ENCODE data around the gene RBM26. TPM values are rescaled to one million over a fixed set of nuclear protein-coding genes. Genes with fewer than 3 reads are reported as not detected.
A peak's percentile ranks its signal among the peaks of the same experiment; 100 is the strongest.

The RBM26 gene
- total RNA-seq, 1 donor from 2014 or later: 42.6 TPM

GRCh38 chr13:79403113-79403512 lies 2.9 kb downstream of the RBM26 start:
- Mint-ChIP-seq H3K27ac (ENCODE audit: unreplicated experiment) (no peak overlapping the region), H3K4me1 (ENCODE audit: low read depth, unreplicated experiment) (peaks cover 29% of the 10 kb centered on the region), H3K27me3 (ENCODE audit: low read depth, unreplicated experiment) (no peaks in the 10 kb centered on the region), H3K9me3 (ENCODE audit: unreplicated experiment) (no peaks in the 10 kb centered on the region), H3K4me3 (ENCODE audit: unreplicated experiment) (peak overlapping the region; percentile 47), H3K36me3 (ENCODE audit: low read depth, unreplicated experiment) (peaks cover 9% of the 10 kb centered on the region)
- Histone ChIP-seq H3K79me2 (ENCODE audit: insufficient read depth, low read length) (peaks cover 97% of the 10 kb centered on the region), H3K4me1 (ENCODE audit: insufficient read depth, low read length) (peaks cover 23% of the 10 kb centered on the region), H3K36me3 (ENCODE audit: insufficient read depth, low read length) (no peaks in the 10 kb centered on the region), H3K4me3 (ENCODE audit: insufficient read depth, low read depth, low read length) (no peak overlapping the region), H2AFZ (ENCODE audit: low read depth, low read length) (no peak overlapping the region), H3K9me3 (ENCODE audit: insufficient read depth, low read depth, low read length) (no peaks in the 10 kb centered on the region), H3K9ac (ENCODE audit: low read length) (no peak overlapping the region), H3K4me2 (ENCODE audit: low read length) (peak overlapping the region; percentile 93), H3K27me3 (ENCODE audit: insufficient read depth, low read length) (no peaks in the 10 kb centered on the region), H4K20me1 (ENCODE audit: insufficient read depth, low read length) (peaks cover 63% of the 10 kb centered on the region), H3K27ac (ENCODE audit: low read depth, low read length) (no peak overlapping the region)
- peak; percentile 52 for FAIRE-seq
- DNase-seq (ENCODE audit: low read depth): no peak
- TF ChIP-seq EZH2 (IDR thresholded peaks at IDR 0.05; ENCODE audit: insufficient read depth, low read length): no peak
- TF ChIP-seq CTCF (IDR thresholded peaks at IDR 0.05; ENCODE audit: insufficient read depth, low read depth, low read length): no peak

DNA sequence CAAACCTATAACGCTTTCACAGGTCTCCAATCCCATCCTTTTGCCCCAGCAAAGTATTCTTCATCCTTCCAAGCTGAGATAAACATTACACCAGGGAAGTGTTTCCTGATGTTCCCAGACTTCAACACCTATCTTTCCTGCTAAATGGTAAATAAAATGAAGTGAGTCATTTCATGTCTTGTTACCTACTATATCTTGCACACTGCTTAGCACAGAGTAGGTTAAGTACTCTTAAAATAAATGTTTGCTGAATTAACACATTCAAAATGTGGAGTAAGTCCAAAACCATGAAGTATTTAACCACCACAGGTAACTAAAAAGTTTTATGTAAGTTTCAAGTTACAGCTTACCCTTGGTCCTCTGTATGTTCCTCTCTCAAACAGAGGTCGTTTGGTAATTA lies 3.4 kb downstream of the RBM26 start:
- no peak for FAIRE-seq
- H3K9me3 Mint-ChIP-seq (ENCODE audit: unreplicated experiment): no peaks in the 10 kb centered on the region
- no peaks in the 10 kb centered on the region for H3K27me3 Mint-ChIP-seq (ENCODE audit: low read depth, unreplicated experiment)
- DNase-seq (ENCODE audit: low read depth): no peak
- H3K9ac ChIP-seq (ENCODE audit: low read length): no peak overlapping the region
- H3K9me3 ChIP-seq (ENCODE audit: insufficient read depth, low read depth, low read length): no peaks in the 10 kb centered on the region
- no peaks in the 10 kb centered on the region for H3K27me3 ChIP-seq (ENCODE audit: insufficient read depth, low read length)
- H3K27ac Mint-ChIP-seq (ENCODE audit: unreplicated experiment): peak overlapping the region; percentile 36
- H3K4me3 Mint-ChIP-seq (ENCODE audit: unreplicated experiment): peak overlapping the region; percentile 71
- H3K27ac ChIP-seq (ENCODE audit: low read depth, low read length): no peak overlapping the region
- H3K4me3 ChIP-seq (ENCODE audit: insufficient read depth, low read depth, low read length): no peak overlapping the region
- H3K79me2 ChIP-seq (ENCODE audit: insufficient read depth, low read length): peaks cover 99% of the 10 kb centered on the region
- no peaks in the 10 kb centered on the region for H3K36me3 ChIP-seq (ENCODE audit: insufficient read depth, low read length)
- H4K20me1 ChIP-seq (ENCODE audit: insufficient read depth, low read length): peaks cover 66% of the 10 kb centered on the region
- peaks cover 9% of the 10 kb centered on the region for H3K36me3 Mint-ChIP-seq (ENCODE audit: low read depth, unreplicated experiment)
- peaks cover 23% of the 10 kb centered on the region for H3K4me1 ChIP-seq (ENCODE audit: insufficient read depth, low read length)
- H2AFZ ChIP-seq (ENCODE audit: low read depth, low read length): no peak overlapping the region
- TF ChIP-seq CTCF (IDR thresholded peaks at IDR 0.05; ENCODE audit: insufficient read depth, low read depth, low read length): no peak
- no peak for TF ChIP-seq EZH2 (IDR thresholded peaks at IDR 0.05; ENCODE audit: insufficient read depth, low read length)
- H3K4me1 Mint-ChIP-seq (ENCODE audit: low read depth, unreplicated experiment): peaks cover 32% of the 10 kb centered on the region
- peak overlapping the region; percentile 93 for H3K4me2 ChIP-seq (ENCODE audit: low read length)

- Histone ChIP-seq H3K9ac (ENCODE audit: low read length) (no peak overlapping the region), H3K36me3 (ENCODE audit: insufficient read depth, low read length) (no peaks in the 10 kb centered on the region), H4K20me1 (ENCODE audit: insufficient read depth, low read length) (peaks cover 66% of the 10 kb centered on the region), H3K4me3 (ENCODE audit: insufficient read depth, low read depth, low read length) (no peak overlapping the region), H3K79me2 (ENCODE audit: insufficient read depth, low read length) (peaks cover 99% of the 10 kb centered on the region), H3K4me2 (ENCODE audit: low read length) (peak overlapping the region; percentile 93), H3K4me1 (ENCODE audit: insufficient read depth, low read length) (peaks cover 23% of the 10 kb centered on the region), H3K27ac (ENCODE audit: low read depth, low read length) (no peak overlapping the region), H3K27me3 (ENCODE audit: insufficient read depth, low read length) (no peaks in the 10 kb centered on the region), H2AFZ (ENCODE audit: low read depth, low read length) (no peak overlapping the region), H3K9me3 (ENCODE audit: insufficient read depth, low read depth, low read length) (no peaks in the 10 kb centered on the region)
- DNase-seq (ENCODE audit: low read depth) (no peak), FAIRE-seq (no peak)
- Mint-ChIP-seq H3K4me3 (ENCODE audit: unreplicated experiment) (peak overlapping the region; percentile 71), H3K27ac (ENCODE audit: unreplicated experiment) (peak overlapping the region; percentile 36), H3K9me3 (ENCODE audit: unreplicated experiment) (no peaks in the 10 kb centered on the region), H3K36me3 (ENCODE audit: low read depth, unreplicated experiment) (peaks cover 12% of the 10 kb centered on the region), H3K27me3 (ENCODE audit: low read depth, unreplicated experiment) (no peaks in the 10 kb centered on the region), H3K4me1 (ENCODE audit: low read depth, unreplicated experiment) (peaks cover 32% of the 10 kb centered on the region)
- TF ChIP-seq EZH2 (IDR thresholded peaks at IDR 0.05; ENCODE audit: insufficient read depth, low read length): no peak
- TF ChIP-seq CTCF (IDR thresholded peaks at IDR 0.05; ENCODE audit: insufficient read depth, low read depth, low read length): no peak
Observed at GRCh38 chr13:79402074-79402635, 3.9 kb downstream of the RBM26 start.

Measured in astrocyte (in vitro differentiated cells and primary cell).